ENCODE data around the gene PLK5.

Gene PLK5

GRCh38 chr19:1503925-1504773 lies 19.7 kb upstream of the PLK5 start:
- Histone ChIP-seq H3K36me3 (ENCODE audit: insufficient read depth, low read length) (no peaks in the 10 kb centered on the region), H3K27me3 (ENCODE audit: control insufficient read depth in 1 of 2, insufficient read depth in 2 of 2, low read length in 2 of 2) (peaks cover 0 to 31% of the 10 kb centered on the region in 2 donors), H3K9ac (ENCODE audit: low read length) (no peak overlapping the region), H3K4me3 (ENCODE audit: low read depth in 1 of 2, low read length in 2 of 2) (no peak overlapping the region), H3K9me3 (ENCODE audit: low read length) (no peaks in the 10 kb centered on the region), H3K27ac (ENCODE audit: low read depth, low read length) (no peak overlapping the region), H3K4me1 (ENCODE audit: insufficient read depth, low read length) (peaks cover 5% of the 10 kb centered on the region)

- Histone ChIP-seq H3K36me3 (ENCODE audit: insufficient read depth, low read length) (no peaks in the 10 kb centered on the region), H3K9me3 (ENCODE audit: low read length) (no peaks in the 10 kb centered on the region), H3K27me3 (ENCODE audit: control insufficient read depth in 1 of 2, insufficient read depth in 2 of 2, low read length in 2 of 2) (peaks cover 0 to 34% of the 10 kb centered on the region in 2 donors), H3K9ac (ENCODE audit: low read length) (no peak overlapping the region), H3K27ac (ENCODE audit: low read depth, low read length) (no peak overlapping the region), H3K4me1 (ENCODE audit: insufficient read depth, low read length) (peaks cover 5% of the 10 kb centered on the region), H3K4me3 (ENCODE audit: low read depth in 1 of 2, low read length in 2 of 2) (no peak overlapping the region)
Observed at GRCh38 chr19:1505012-1505411, 18.9 kb upstream of the PLK5 start.

- Histone ChIP-seq H3K9ac (ENCODE audit: low read length) (no peak overlapping the region), H3K4me3 (ENCODE audit: low read depth in 1 of 2, low read length in 2 of 2) (no peak overlapping the region), H3K27me3 (ENCODE audit: control insufficient read depth in 1 of 2, insufficient read depth in 2 of 2, low read length in 2 of 2) (peaks cover 0 to 46% of the 10 kb centered on the region in 2 donors), H3K9me3 (ENCODE audit: low read length) (no peaks in the 10 kb centered on the region), H3K36me3 (ENCODE audit: insufficient read depth, low read length) (no peaks in the 10 kb centered on the region), H3K27ac (ENCODE audit: low read depth, low read length) (no peak overlapping the region), H3K4me1 (ENCODE audit: insufficient read depth, low read length) (peaks cover 5% of the 10 kb centered on the region)
Observed at GRCh38 chr19:1505991-1506881, 17.6 kb upstream of the PLK5 start.

- Histone ChIP-seq H3K27me3 (ENCODE audit: control insufficient read depth in 1 of 2, insufficient read depth in 2 of 2, low read length in 2 of 2) (peaks cover 0 to 56% of the 10 kb centered on the region in 2 donors), H3K4me3 (ENCODE audit: low read depth in 1 of 2, low read length in 2 of 2) (peak overlapping the region; percentile 31 to 68), H3K9me3 (ENCODE audit: low read length) (no peaks in the 10 kb centered on the region), H3K36me3 (ENCODE audit: insufficient read depth, low read length) (no peaks in the 10 kb centered on the region), H3K27ac (ENCODE audit: low read depth, low read length) (no peak overlapping the region), H3K9ac (ENCODE audit: low read length) (no peak overlapping the region), H3K4me1 (ENCODE audit: insufficient read depth, low read length) (peaks cover 5% of the 10 kb centered on the region)
Observed at GRCh38 chr19:1507192-1507660, 16.7 kb upstream of the PLK5 start.

GRCh38 chr19:1507763-1508506 lies 15.9 kb upstream of the PLK5 start:
- H3K27ac ChIP-seq (ENCODE audit: low read depth, low read length): no peak overlapping the region
- peaks cover 0 to 59% of the 10 kb centered on the region in 2 donors for H3K27me3 ChIP-seq (ENCODE audit: control insufficient read depth in 1 of 2, insufficient read depth in 2 of 2, low read length in 2 of 2)
- H3K36me3 ChIP-seq (ENCODE audit: insufficient read depth, low read length): no peaks in the 10 kb centered on the region
- peaks cover 5% of the 10 kb centered on the region for H3K4me1 ChIP-seq (ENCODE audit: insufficient read depth, low read length)
- no peaks in the 10 kb centered on the region for H3K9me3 ChIP-seq (ENCODE audit: low read length)
- H3K4me3 ChIP-seq (ENCODE audit: low read depth in 1 of 2, low read length in 2 of 2): peak overlapping the region; percentile 31 to 68
- no peak overlapping the region for H3K9ac ChIP-seq (ENCODE audit: low read length)

- Histone ChIP-seq H3K36me3 (ENCODE audit: insufficient read depth, low read length) (no peaks in the 10 kb centered on the region), H3K9ac (ENCODE audit: low read length) (no peak overlapping the region), H3K9me3 (ENCODE audit: low read length) (no peaks in the 10 kb centered on the region), H3K27ac (ENCODE audit: low read depth, low read length) (no peak overlapping the region), H3K4me1 (ENCODE audit: insufficient read depth, low read length) (peaks cover 5% of the 10 kb centered on the region), H3K27me3 (ENCODE audit: control insufficient read depth in 1 of 2, insufficient read depth in 2 of 2, low read length in 2 of 2) (peaks cover 0 to 57% of the 10 kb centered on the region in 2 donors), H3K4me3 (ENCODE audit: low read depth in 1 of 2, low read length in 2 of 2) (no peak overlapping the region)
Observed at GRCh38 chr19:1508507-1508856, 15.4 kb upstream of the PLK5 start.

GRCh38 chr19:1509602-1510441 lies 14.1 kb upstream of the PLK5 start:
- Histone ChIP-seq H3K36me3 (ENCODE audit: insufficient read depth, low read length) (no peaks in the 10 kb centered on the region), H3K9ac (ENCODE audit: low read length) (no peak overlapping the region), H3K4me3 (ENCODE audit: low read depth in 1 of 2, low read length in 2 of 2) (no peak overlapping the region), H3K27ac (ENCODE audit: low read depth, low read length) (no peak overlapping the region), H3K9me3 (ENCODE audit: low read length) (no peaks in the 10 kb centered on the region), H3K4me1 (ENCODE audit: insufficient read depth, low read length) (peaks cover 5% of the 10 kb centered on the region), H3K27me3 (ENCODE audit: control insufficient read depth in 1 of 2, insufficient read depth in 2 of 2, low read length in 2 of 2) (peaks cover 0 to 62% of the 10 kb centered on the region in 2 donors)

GRCh38 chr19:1510442-1510806 lies 13.5 kb upstream of the PLK5 start:
- Histone ChIP-seq H3K9me3 (ENCODE audit: low read length) (no peaks in the 10 kb centered on the region), H3K9ac (ENCODE audit: low read length) (no peak overlapping the region), H3K4me3 (ENCODE audit: low read depth in 1 of 2, low read length in 2 of 2) (no peak overlapping the region), H3K4me1 (ENCODE audit: insufficient read depth, low read length) (peaks cover 5% of the 10 kb centered on the region), H3K27me3 (ENCODE audit: control insufficient read depth in 1 of 2, insufficient read depth in 2 of 2, low read length in 2 of 2) (peaks cover 0 to 68% of the 10 kb centered on the region in 2 donors), H3K36me3 (ENCODE audit: insufficient read depth, low read length) (no peaks in the 10 kb centered on the region), H3K27ac (ENCODE audit: low read depth, low read length) (no peak overlapping the region)

- H3K4me3 ChIP-seq (ENCODE audit: low read depth in 1 of 2, low read length in 2 of 2): no peak overlapping the region
- H3K27me3 ChIP-seq (ENCODE audit: control insufficient read depth in 1 of 2, insufficient read depth in 2 of 2, low read length in 2 of 2): peaks cover 0 to 68% of the 10 kb centered on the region in 2 donors
- H3K36me3 ChIP-seq (ENCODE audit: insufficient read depth, low read length): no peaks in the 10 kb centered on the region
- no peak overlapping the region for H3K9ac ChIP-seq (ENCODE audit: low read length)
- H3K27ac ChIP-seq (ENCODE audit: low read depth, low read length): no peak overlapping the region
- H3K9me3 ChIP-seq (ENCODE audit: low read length): no peaks in the 10 kb centered on the region
- H3K4me1 ChIP-seq (ENCODE audit: insufficient read depth, low read length): peaks cover 5% of the 10 kb centered on the region
Observed at GRCh38 chr19:1510807-1511206, 13.1 kb upstream of the PLK5 start.

- H3K4me1 ChIP-seq (ENCODE audit: insufficient read depth, low read length): peaks cover 5% of the 10 kb centered on the region
- no peak overlapping the region for H3K27ac ChIP-seq (ENCODE audit: low read depth, low read length)
- no peaks in the 10 kb centered on the region for H3K9me3 ChIP-seq (ENCODE audit: low read length)
- H3K27me3 ChIP-seq (ENCODE audit: control insufficient read depth in 1 of 2, insufficient read depth in 2 of 2, low read length in 2 of 2): peaks cover 0 to 67% of the 10 kb centered on the region in 2 donors
- no peaks in the 10 kb centered on the region for H3K36me3 ChIP-seq (ENCODE audit: insufficient read depth, low read length)
- H3K4me3 ChIP-seq (ENCODE audit: low read depth in 1 of 2, low read length in 2 of 2): no peak overlapping the region
- H3K9ac ChIP-seq (ENCODE audit: low read length): no peak overlapping the region
Observed at GRCh38 chr19:1511318-1512317, 12.3 kb upstream of the PLK5 start.

All from muscle layer of colon (tissue), 2 donors.